K562 (cell line): Measurements from ENCODE around the gene GGA3. TPM values are rescaled to one million over a fixed set of nuclear protein-coding genes. Genes with fewer than 3 reads are reported as not detected.

ENCODE experiments used
- ASH1L ChIP-seq: fragments of 450-650 bp; IDR thresholded peaks from 2 replicates; pipeline ENCODE4 v1.6.1; 2018; ENCODE audit warnings: borderline replicate concordance, mild to moderate bottlenecking, low read depth; ENCODE audit not compliant: partially characterized antibody
- CBX5 ChIP-seq: IDR thresholded peaks from 2 replicates; pipeline ENCODE4 v1.6.1; 2014; ENCODE audit warnings: low read depth, borderline replicate concordance
- CHD4 ChIP-seq: fragments of 200-600 bp; sonication (generic); IDR thresholded peaks from 3 replicates; pipeline ENCODE4 v1.6.1; 2012; ENCODE audit warnings: low read depth, mild to moderate bottlenecking, mixed read lengths, low read length, inconsistent platforms; ENCODE audit not compliant: insufficient read depth, insufficient replicate concordance, poor library complexity, severe bottlenecking
- ELF1 ChIP-seq: fragments of 200-800 bp; sonication (Bioruptor generic); IDR thresholded peaks from 2 replicates; pipeline ENCODE4 v1.6.1; 2016; ENCODE audit warnings: missing genetic modification characterization, missing compliant biosample characterization
- LEF1 ChIP-seq: fragments of 450-650 bp; IDR thresholded peaks from 2 replicates; pipeline ENCODE4 v1.6.1; 2016; ENCODE audit warnings: mild to moderate bottlenecking
- PHF8 ChIP-seq: fragments of 200-600 bp; sonication (generic); IDR thresholded peaks from 2 replicates; pipeline ENCODE4 v1.6.1; 2012; ENCODE audit warnings: mixed run types, mild to moderate bottlenecking, inconsistent platforms, low read length, moderate library complexity, borderline replicate concordance
- POLR2A ChIP-seq: fragments of 450-650 bp; conservative IDR thresholded peaks from 2 replicates; pipeline ENCODE4 v1.6.1; 2016
- PTTG1 ChIP-seq: fragments of 450-650 bp; IDR thresholded peaks from 2 replicates; pipeline ENCODE4 v1.6.1; 2016; ENCODE audit warnings: low read depth, mild to moderate bottlenecking, missing genetic modification characterization, missing compliant biosample characterization
- RBM39 ChIP-seq: fragments of 200-400 bp; formaldehyde crosslinking; optimal IDR thresholded peaks from 2 replicates; pipeline ENCODE3; 2018; ENCODE audit warnings: low read depth, low read length
- SMAD2 ChIP-seq: fragments of 150-350 bp; IDR thresholded peaks from 2 replicates; pipeline ENCODE4 v1.6.1; 2014; ENCODE audit warnings: low read depth, mild to moderate bottlenecking, low read length
- SREBF1 ChIP-seq: fragments of 150-350 bp; IDR thresholded peaks from 2 replicates; pipeline ENCODE4 v1.6.1; 2014; ENCODE audit warnings: antibody characterized with exemption, low read depth, low read length, borderline replicate concordance
- TBL1XR1 ChIP-seq, 2 experiments: IDR thresholded peaks; 2 replicates each; pipeline ENCODE4 v1.6.1; 2012; ENCODE audit warnings: improper control_type of control experiment in 2 of 2, low read length in 2 of 2, mild to moderate bottlenecking in 1 of 2
- ZNF165 ChIP-seq: fragments of 250-450 bp; sonication (Bioruptor Pico); IDR thresholded peaks from 2 replicates; pipeline ENCODE4 v1.4.0; 2020; ENCODE audit warnings: borderline replicate concordance
- ZNF232 ChIP-seq: sonication (generic); formaldehyde crosslinking; IDR thresholded peaks from 2 replicates; pipeline ENCODE4 v1.8.0; 2022; ENCODE audit warnings: mild to moderate bottlenecking, missing genetic modification reagents
- polyA plus RNA-seq, 8 experiments: library from polyadenylated mRNA; depleted of rRNA in 4 of 8; stranded (reverse) in 5 of 8; unstranded in 3 of 8; fragments of >200 nt; fragmentation: Nextera tagmentation in 2 of 8; fragmentation: Illumina TruSeq in 1 of 8; extraction: Ambion mirVana in 2 of 8; extraction: Trizol in 1 of 8; gene quantifications; 2 replicates each; pipeline versions ENCODE4 v1.2.1 to v1.2.3, GENCODE V29; 2011 to 2014; ENCODE audit warnings: inconsistent platforms in 1 of 8, missing spikeins in 1 of 8
- total RNA-seq, 7 experiments: library from RNA; depleted of rRNA in 6 of 7; stranded (reverse); fragments of >200 nt in 6 of 7; fragmentation: Illumina TruSeq in 2 of 7; extraction: Trizol in 2 of 7; gene quantifications; 2 replicates each; pipeline versions ENCODE4 v1.2.1 to v1.2.3, GENCODE V29; 2011 to 2021; ENCODE audit warnings: low replicate concordance in 1 of 7
- TF ChIP-seq, protein P1 (sequence below): fragments of 250-450 bp; sonication (Bioruptor Pico); IDR thresholded peaks from 2 replicates; pipeline ENCODE4 v1.4.0; 2020; ENCODE audit warnings: mild to moderate bottlenecking
- TF ChIP-seq, protein P2 (sequence below), 2 experiments: fragments of 450-650 bp in 1 of 2; IDR thresholded peaks; 2 replicates each; pipeline ENCODE4 v1.6.1; 2011 to 2017; ENCODE audit warnings: low read depth in 2 of 2, antibody characterized with exemption in 1 of 2, borderline replicate concordance in 1 of 2, low read length in 1 of 2, mild to moderate bottlenecking in 1 of 2, mixed read lengths in 1 of 2; ENCODE audit not compliant: control insufficient read depth in 1 of 2
- TF ChIP-seq, protein P3 (sequence below): fragments of 450-650 bp; IDR thresholded peaks from 2 replicates; pipeline ENCODE4 v1.6.1; 2017; ENCODE audit warnings: antibody characterized with exemption
- TF ChIP-seq, protein P4 (sequence below): sonication (generic); formaldehyde crosslinking; IDR thresholded peaks from 2 replicates; pipeline ENCODE4 v1.5.0; 2020; ENCODE audit warnings: missing genetic modification reagents

The GGA3 gene
- total and polyA plus RNA-seq, 9 of the 15 experiments (the other 6 are each of a cell fraction or from before 2014, with no cell fraction given) = 5.7 to 64.9 (median 25.4) TPM

DNA sequence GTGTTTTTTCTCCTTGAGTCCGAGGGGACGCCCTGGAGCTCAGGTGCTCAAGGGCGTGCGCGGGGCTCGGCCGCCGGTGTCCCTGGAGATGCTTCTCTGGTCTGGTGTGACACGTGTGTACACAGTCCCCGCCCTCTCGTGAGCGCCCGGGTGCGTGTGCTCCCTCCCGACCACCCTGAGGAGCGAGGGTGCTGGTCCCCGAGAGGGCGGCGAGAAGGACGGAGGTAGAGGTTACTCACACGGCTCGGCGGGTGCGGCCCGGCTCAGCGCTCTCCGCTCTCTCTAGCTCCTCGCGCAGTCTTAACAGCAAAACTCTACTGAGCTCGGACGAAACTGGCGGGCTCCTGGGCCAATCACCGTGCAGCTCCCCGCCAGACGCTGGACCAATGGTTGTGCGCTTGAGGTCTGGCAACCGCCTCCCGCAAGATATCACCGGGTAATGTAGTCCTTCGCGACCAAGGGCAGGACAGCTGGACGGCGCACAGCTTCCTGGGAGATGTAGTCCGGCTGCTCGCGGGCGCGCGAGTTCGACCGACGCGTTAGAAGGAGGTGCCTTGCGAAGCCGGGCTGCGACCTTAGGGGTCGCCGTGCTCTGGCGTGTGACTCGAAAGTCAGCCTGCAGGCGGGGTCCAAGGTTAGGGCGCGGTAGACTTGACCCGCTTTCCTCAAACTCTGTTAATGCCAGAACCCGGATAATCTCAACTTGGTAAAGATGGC, 27.9 kb upstream of the GGA3 start, which contains the start of gene SLC25A19 (continued):
- TF ChIP-seq PHF8 = peak; percentile 88; the same call in 1 of the 2 replicates
- TF ChIP-seq, protein P1, sequence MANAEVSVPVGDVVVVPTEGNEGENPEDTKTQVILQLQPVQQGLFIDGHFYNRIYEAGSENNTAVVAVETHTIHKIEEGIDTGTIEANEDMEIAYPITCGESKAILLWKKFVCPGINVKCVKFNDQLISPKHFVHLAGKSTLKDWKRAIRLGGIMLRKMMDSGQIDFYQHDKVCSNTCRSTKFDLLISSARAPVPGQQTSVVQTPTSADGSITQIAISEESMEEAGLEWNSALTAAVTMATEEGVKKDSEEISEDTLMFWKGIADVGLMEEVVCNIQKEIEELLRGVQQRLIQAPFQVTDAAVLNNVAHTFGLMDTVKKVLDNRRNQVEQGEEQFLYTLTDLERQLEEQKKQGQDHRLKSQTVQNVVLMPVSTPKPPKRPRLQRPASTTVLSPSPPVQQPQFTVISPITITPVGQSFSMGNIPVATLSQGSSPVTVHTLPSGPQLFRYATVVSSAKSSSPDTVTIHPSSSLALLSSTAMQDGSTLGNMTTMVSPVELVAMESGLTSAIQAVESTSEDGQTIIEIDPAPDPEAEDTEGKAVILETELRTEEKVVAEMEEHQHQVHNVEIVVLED (CRISPR knock-in tag) = no peak; the same call in 1 of the 2 replicates
- TF ChIP-seq POLR2A = peak; percentile 92
- no peak for TF ChIP-seq RBM39
- TF ChIP-seq PTTG1 (tag) = no peak
- TF ChIP-seq ZNF232 (CRISPR knock-in tag) = peak; percentile 35; the same call in 1 of the 2 replicates
- TF ChIP-seq, protein P2, sequence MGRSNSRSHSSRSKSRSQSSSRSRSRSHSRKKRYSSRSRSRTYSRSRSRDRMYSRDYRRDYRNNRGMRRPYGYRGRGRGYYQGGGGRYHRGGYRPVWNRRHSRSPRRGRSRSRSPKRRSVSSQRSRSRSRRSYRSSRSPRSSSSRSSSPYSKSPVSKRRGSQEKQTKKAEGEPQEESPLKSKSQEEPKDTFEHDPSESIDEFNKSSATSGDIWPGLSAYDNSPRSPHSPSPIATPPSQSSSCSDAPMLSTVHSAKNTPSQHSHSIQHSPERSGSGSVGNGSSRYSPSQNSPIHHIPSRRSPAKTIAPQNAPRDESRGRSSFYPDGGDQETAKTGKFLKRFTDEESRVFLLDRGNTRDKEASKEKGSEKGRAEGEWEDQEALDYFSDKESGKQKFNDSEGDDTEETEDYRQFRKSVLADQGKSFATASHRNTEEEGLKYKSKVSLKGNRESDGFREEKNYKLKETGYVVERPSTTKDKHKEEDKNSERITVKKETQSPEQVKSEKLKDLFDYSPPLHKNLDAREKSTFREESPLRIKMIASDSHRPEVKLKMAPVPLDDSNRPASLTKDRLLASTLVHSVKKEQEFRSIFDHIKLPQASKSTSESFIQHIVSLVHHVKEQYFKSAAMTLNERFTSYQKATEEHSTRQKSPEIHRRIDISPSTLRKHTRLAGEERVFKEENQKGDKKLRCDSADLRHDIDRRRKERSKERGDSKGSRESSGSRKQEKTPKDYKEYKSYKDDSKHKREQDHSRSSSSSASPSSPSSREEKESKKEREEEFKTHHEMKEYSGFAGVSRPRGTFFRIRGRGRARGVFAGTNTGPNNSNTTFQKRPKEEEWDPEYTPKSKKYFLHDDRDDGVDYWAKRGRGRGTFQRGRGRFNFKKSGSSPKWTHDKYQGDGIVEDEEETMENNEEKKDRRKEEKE (IDR thresholded peaks at IDR 0.05; ENCODE audit: borderline replicate concordance in 1 of 2, control insufficient read depth in 1 of 2, low read depth in 2 of 2, low read length in 1 of 2) = no peak
- TF ChIP-seq ASH1L = peak; percentile 93
- TF ChIP-seq ELF1 (tag) = no peak; the same call in 1 of the 2 replicates
- no peak for TF ChIP-seq ZNF165 (CRISPR knock-in tag)
- TF ChIP-seq, protein P3, sequence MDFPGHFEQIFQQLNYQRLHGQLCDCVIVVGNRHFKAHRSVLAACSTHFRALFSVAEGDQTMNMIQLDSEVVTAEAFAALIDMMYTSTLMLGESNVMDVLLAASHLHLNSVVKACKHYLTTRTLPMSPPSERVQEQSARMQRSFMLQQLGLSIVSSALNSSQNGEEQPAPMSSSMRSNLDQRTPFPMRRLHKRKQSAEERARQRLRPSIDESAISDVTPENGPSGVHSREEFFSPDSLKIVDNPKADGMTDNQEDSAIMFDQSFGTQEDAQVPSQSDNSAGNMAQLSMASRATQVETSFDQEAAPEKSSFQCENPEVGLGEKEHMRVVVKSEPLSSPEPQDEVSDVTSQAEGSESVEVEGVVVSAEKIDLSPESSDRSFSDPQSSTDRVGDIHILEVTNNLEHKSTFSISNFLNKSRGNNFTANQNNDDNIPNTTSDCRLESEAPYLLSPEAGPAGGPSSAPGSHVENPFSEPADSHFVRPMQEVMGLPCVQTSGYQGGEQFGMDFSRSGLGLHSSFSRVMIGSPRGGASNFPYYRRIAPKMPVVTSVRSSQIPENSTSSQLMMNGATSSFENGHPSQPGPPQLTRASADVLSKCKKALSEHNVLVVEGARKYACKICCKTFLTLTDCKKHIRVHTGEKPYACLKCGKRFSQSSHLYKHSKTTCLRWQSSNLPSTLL = no peak
- TF ChIP-seq, protein P4, sequence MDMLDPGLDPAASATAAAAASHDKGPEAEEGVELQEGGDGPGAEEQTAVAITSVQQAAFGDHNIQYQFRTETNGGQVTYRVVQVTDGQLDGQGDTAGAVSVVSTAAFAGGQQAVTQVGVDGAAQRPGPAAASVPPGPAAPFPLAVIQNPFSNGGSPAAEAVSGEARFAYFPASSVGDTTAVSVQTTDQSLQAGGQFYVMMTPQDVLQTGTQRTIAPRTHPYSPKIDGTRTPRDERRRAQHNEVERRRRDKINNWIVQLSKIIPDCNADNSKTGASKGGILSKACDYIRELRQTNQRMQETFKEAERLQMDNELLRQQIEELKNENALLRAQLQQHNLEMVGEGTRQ = no peak; the same call in 1 of the 2 replicates
- no peak for TF ChIP-seq CHD4
- 0 out of 4 replicates have a peak, but pooled peaks of 1 of the 2 experiments have one; percentile 19 for TF ChIP-seq TBL1XR1 (IDR thresholded peaks at IDR 0.05; ENCODE audit: low read length in 2 of 2)
- no peak for TF ChIP-seq LEF1
- TF ChIP-seq SREBF1 = no peak; the same call in 1 of the 2 replicates
- no peak for TF ChIP-seq CBX5
- no peak for TF ChIP-seq SMAD2
